Lung microvascular endothelial cell (primary cell): Measurements from ENCODE around the gene CELA3A. TPM values are rescaled to one million over a fixed set of nuclear protein-coding genes. Genes with fewer than 3 reads are reported as not detected.
"Not testable (repeated sequence)": the region's sequence is repeated elsewhere in the genome, so short reads cannot be mapped to it uniquely, and the experiment has no call there.

ENCODE experiments used
- DNase-seq, 2 donors: peaks; one replicate each; pipeline versions ENCODE4 v3.0.0 to v3.0.0-alpha.2; 2010; ENCODE audit warnings: low read depth in 2 of 2
- total RNA-seq: library from RNA; depleted of rRNA; stranded (reverse); fragments of >200 nt; gene quantifications from 2 replicates; pipeline ENCODE4 v1.2.1, GENCODE V29; 2014

The CELA3A gene
- total RNA-seq, 1 donor from 2014 or later, result not detected

- DNase-seq, result not testable (repeated sequence)
Observed at GRCh38 chr1:21981253-21981652, 20.2 kb upstream of the CELA3A start.

DNA sequence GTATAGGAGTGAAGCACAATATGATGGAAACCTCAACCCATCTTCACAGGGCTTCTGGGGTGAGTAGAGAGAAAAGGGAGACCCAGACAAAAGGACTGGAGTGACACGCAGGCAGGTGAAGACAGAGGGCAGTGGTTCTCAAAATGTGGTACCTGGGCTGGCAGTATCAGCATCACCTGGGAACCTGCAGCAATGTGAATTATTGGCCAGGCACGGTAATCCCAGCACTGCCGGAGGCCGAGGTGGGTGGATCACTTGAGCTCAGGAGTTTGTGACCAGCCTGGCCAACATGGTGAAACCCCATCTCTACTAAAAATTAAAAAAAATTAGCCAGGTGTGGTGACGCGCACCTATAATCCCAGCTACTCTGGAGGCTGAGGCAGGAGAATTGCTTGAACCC lies 19.3 kb upstream of the CELA3A start:
- not testable (repeated sequence) for DNase-seq

DNA sequence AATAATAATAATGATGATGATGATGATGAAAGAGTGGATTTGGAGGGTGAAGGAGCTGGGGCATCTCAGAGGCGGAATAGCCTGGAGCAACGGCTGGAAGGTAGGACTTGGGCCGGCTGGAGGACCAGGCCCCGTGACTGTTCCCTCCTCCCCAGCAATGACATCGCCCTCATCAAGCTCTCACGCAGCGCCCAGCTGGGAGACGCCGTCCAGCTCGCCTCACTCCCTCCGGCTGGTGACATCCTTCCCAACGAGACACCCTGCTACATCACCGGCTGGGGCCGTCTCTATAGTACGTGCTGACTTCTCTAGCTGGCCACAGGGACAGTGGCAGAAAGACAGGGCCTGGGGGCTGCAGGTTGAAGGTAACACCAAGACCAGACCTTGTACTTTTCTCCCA lies 17.9 kb upstream of the CELA3A start:
- not testable (repeated sequence) for DNase-seq

DNA sequence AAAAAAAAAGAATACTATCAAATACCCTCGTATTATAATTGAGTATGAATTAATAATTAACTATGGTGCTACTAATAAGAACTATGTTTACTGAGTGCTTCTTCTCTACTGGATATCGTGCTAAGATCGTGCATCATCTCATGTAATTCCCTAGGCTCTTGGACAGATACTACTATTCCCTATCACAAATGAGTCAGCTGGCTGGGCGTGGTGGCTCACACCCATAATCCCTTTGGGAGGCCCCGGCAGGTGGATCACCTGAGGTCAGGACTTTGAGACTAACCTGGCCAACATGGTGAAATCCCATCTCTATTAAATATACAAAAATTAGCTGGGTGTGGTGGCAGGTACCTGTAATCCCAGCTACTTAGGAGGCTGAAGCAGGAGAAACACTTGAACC lies 15.6 kb upstream of the CELA3A start:
- DNase-seq, result not testable (repeated sequence)

GRCh38 chr1:21986386-21986785 lies 15.1 kb upstream of the CELA3A start:
- DNase-seq, result not testable (repeated sequence)

- not testable (repeated sequence) for DNase-seq
Observed at GRCh38 chr1:21989672-21990393, 11.6 kb upstream of the CELA3A start.

GRCh38 chr1:21992186-21992585 lies 9.3 kb upstream of the CELA3A start:
- DNase-seq, result not testable (repeated sequence)

GRCh38 chr1:21994716-21995115 lies 6.7 kb upstream of the CELA3A start:
- DNase-seq, result not testable (repeated sequence)

DNA sequence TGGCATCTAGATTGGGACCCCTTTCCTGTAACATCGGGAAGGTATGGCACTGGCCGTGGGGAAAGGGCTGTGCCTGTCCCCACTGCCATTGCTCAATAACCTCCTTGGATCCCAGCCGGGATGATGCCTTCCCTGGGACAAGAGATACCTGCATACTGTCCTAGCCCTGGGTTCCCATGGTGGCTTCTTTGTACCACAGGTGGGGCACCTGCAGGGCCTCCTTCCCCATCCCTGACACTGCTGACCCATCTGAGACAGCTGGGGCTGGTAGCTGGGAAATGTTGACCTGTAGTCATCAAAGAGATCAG lies 4.8 kb upstream of the CELA3A start:
- not testable (repeated sequence) for DNase-seq

- peak; percentile 37 to 59 for DNase-seq
Observed at GRCh38 chr1:21997891-21998623, 3.4 kb upstream of the CELA3A start.

DNA sequence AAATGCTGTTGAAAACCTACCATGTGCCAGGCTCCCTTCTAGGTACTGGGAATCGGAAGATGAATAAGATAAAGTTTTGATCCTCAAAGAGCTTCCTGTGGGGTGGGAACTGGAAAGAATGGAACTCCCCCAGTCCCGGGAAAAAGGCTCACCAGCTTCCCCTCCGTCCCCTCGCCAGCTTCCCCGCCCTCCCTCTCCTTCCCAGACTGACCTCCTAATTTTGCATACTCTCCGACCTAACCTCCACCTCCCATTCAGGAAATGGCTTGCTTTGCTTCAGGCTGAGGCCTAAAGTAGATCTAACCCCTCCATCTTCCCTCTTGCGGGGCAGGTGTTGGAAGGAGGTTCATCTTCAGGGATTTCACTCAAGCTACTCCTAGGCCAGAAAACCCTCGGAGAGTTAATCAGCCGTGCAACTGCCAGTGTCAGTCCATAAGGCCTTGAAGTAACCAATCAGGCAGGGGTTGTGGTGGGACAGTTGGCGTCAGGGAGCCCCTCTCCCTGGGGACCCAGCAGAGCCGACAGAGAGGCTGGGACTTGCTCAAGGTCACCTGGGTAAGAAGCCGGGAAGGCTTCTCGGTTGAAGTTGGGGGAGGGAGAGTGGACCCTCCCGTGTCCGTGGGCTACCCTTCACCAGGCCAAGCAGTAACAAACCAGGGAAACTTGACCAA lies 2.7 kb upstream of the CELA3A start:
- DNase-seq, result peak in 1 of 2 donors; percentile 14

- peak in 1 of 2 donors; percentile 48 for DNase-seq
Observed at GRCh38 chr1:21999645-22000044, 1.8 kb upstream of the CELA3A start.

DNA sequence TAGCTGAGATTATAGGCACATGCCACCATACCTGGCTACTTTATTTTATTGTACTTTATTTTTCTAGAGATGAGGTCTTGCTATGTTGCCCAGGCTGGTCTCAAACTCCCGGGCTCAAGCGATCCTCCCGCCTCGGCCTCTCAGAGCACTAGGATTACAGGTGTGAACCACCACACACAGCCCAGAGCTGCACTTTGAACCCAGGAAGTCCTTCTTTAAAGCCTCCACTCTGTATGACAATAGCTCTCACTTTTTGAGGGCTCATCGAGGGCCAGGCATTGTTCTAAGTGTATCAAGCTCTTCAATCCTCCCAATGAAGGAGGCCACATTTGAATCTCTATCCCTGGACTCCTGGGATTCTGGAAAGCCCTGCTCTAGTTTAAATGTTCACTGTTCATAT lies 1.0 kb downstream of the CELA3A start:
- not testable (repeated sequence) for DNase-seq

- DNase-seq, result not testable (repeated sequence)
Observed at GRCh38 chr1:22002875-22003274, 1.4 kb downstream of the CELA3A start.

DNA sequence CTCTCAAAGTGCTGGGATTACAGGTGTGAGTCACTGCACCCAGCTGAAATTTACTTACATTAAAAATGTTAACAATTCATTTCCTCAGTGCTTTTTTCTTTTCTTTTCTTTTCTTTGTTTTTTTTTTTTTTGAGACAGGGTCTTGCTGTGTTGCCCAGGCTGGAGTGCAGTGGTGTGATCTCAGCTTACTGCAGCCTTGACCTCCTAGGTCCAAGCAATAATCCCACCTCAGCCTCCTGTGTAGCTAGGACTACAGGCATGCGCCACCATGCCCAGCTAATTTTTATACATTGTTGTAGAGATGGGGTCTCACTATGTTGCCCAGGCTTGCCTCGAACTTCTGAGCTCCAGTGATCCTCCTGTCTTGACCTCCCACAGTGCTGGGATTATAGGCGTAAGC lies 2.5 kb downstream of the CELA3A start:
- DNase-seq, result not testable (repeated sequence)

GRCh38 chr1:22005261-22006149 lies 4.0 kb downstream of the CELA3A start:
- DNase-seq, result peak; percentile 66 to 69

DNA sequence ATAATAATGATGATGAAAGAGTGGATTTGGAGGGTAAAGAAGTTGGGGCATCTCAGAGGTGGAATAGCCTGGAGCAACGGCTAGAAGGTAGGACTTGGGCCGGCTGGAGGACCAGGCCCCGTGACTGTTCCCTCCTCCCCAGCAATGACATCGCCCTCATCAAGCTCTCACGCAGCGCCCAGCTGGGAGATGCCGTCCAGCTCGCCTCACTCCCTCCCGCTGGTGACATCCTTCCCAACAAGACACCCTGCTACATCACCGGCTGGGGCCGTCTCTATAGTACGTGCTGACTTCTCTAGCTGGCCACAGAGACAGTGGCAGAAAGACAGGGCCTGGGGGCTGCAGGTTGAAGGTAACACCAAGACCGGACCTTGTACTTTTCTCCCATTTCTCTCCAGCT lies 5.3 kb downstream of the CELA3A start:
- DNase-seq, result not testable (repeated sequence)

DNA sequence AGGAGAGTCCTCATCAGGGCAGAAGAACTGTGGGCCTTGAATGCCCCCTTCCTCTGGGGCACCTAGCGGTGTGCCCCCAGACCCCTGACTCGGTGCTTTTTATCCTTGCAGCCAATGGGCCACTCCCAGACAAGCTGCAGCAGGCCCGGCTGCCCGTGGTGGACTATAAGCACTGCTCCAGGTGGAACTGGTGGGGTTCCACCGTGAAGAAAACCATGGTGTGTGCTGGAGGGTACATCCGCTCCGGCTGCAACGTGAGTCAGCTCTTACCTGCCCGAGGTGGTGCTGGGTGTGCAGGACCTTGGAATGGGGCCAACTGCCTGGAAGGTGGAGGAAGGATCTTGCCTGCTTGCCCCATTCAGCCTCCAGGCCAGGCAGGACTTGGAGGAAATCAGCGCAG lies 5.8 kb downstream of the CELA3A start:
- not testable (repeated sequence) for DNase-seq

- DNase-seq, result not testable (repeated sequence)
Observed at GRCh38 chr1:22009566-22009965, 8.1 kb downstream of the CELA3A start.

DNA sequence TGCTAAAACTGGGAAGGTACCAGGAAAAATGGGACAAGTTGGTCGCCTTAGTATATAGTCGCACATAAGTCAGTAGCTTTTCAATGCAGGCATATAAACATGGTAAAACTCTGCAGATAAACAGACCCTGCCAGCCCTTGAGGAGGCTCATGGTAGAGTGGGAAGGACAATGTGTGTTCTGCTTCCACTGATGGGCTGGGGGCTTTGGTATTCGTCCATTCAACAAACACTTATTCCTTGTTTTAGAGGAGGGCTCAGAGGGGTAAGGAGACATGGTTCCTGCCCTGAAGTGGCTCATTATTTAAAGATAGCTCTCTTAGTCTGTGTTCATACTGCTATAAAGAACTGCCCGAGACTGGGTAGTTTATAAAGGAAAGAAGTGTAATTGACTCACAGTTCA lies 11.3 kb downstream of the CELA3A start:
- DNase-seq, result not testable (repeated sequence)

DNA sequence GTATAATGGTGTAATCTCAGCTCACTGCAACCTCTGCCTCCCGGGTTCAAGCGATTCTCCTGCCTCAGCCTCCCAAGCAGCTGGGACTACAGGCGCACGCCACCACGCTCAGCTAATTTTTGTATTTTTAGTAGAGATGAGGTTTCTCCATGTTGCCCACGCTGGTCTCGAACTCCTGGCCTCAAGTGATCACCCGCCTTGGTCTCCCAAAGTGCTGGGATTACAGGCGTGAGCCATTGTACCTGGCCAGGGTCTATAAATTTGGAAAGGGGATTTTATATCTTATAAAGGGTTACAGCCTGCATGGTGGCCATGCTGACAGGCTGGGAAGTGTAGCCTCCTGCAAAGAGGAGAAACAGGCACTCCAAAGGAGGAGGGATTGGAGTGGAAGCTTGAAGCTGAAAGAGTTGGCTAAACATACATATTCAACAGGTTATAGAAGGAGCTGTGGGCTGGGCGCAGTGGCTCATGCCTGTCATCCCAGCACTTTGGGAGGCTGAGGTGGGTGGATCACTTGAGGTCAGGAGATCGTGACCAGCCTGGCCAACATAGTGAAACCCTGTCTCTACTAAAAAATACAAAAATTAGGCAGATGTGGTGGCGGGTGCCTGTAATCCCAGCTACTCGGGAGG lies 13.2 kb downstream of the CELA3A start:
- DNase-seq, result not testable (repeated sequence)
